OCI-LY1 (cell line): Measurements from ENCODE around the gene C6.

Experiments used
- CTCF ChIP-seq: fragments of 200-600 bp; sonication (generic), shearing (Covaris generic); IDR thresholded peaks from 2 replicates; pipeline ENCODE4 v1.5.1; 2017; ENCODE audit warnings: mild to moderate bottlenecking, antibody characterized with exemption, low read length, moderate library complexity, mixed read lengths
- EZH2 ChIP-seq: fragments of 200-600 bp; sonication (generic), shearing (Covaris generic); IDR thresholded peaks from 2 replicates; pipeline ENCODE4 v1.8.0; 2017; ENCODE audit warnings: borderline replicate concordance, mixed run types, mild to moderate bottlenecking, antibody characterized with exemption, low read length, moderate library complexity, mixed read lengths

DNA sequence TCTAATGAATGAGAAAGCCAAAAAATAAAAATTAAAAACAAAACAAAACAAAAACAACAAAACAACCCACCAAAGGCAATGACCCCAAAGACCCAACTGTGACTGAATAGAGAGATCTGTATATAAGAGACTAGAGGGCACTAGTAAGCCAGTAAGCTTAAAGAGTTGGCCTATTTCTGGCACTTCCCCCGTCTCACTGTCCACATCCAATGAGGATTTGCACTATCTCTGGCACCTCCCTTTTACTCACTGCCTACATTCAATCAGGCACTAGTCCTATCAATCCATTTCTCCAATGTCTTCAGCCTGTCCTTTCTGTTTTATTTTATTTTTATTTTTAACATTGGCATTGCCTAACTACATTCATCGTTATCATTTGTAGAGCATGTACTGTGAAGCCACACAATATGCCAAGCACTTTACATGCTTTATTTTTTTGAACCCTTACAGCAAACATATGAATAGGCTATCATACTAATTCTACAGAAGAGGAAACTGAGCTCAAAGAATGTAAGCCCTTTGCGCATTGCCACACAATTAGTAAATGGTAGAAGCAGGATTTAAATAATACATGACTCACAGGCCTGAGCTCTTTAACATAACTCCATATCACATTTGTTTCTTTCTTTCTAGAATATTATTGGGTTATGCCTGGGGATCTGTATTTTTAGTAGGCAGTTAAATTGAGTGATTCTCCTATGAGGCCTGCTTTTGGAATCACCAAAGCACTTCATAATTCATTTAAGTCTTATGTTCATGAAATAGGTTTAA lies 70.0 kb downstream of the C6 start:
- TF ChIP-seq CTCF, result no peak
- TF ChIP-seq EZH2, result no peak
